ENCODE results near the gene RNF26. TPM values are rescaled to one million over a fixed set of nuclear protein-coding genes. Genes with fewer than 3 reads are reported as not detected.

RNF26 gene
- total RNA-seq, 2 donors from 2014 or later = 5.7 to 9.2 TPM

- intact Hi-C loops (cut with DNase I) = no loop called here
- ATAC-seq (no peak), DNase-seq (no peak)
- Histone ChIP-seq H3K27ac (no peak overlapping the region), H3K27me3 (no peaks in the 10 kb centered on the region), H3K36me3 (replicated peaks in 1 of 2; ENCODE audit: insufficient read depth in 1 of 2, low read depth in 2 of 2) (no peaks in the 10 kb centered on the region), H3K9me3 (no peaks in the 10 kb centered on the region), H3K4me3 (no peak overlapping the region), H3K4me1 (peaks cover 12% of the 10 kb centered on the region)
- no peak for TF ChIP-seq POLR2A (IDR thresholded peaks at IDR 0.05)
- no peak for TF ChIP-seq CTCF (IDR thresholded peaks at IDR 0.05)
- 84 to 88% methylated on average over 9 to 11 of the region's 12 CpGs for WGBS, 2 donors
These were observed 11.4 kb downstream of the RNF26 start for GRCh38 chr11:119345685-119346084.

GRCh38 chr11:119346605-119347004, 12.3 kb downstream of the RNF26 start, which contains the start of gene MFRP:
Gene MFRP (minus strand): TSS chr11:119346705. CDS start chr11:119346513, 192 bp downstream.
- 44 to 48% methylated on average over 6 of the region's 6 CpGs for WGBS, 2 donors
- no peak for DNase-seq

GRCh38 chr11:119347242-119347641, 12.9 kb downstream of the RNF26 start:
- no peaks in the 10 kb centered on the region for H3K27me3 ChIP-seq
- H3K4me3 ChIP-seq = no peak overlapping the region
- TF ChIP-seq POLR2A (IDR thresholded peaks at IDR 0.05) = no peak
- TF ChIP-seq CTCF (IDR thresholded peaks at IDR 0.05) = no peak
- ATAC-seq (peak; percentile 19), DNase-seq (no peak)
- intact Hi-C loops (cut with DNase I) = no loop called here
- no peaks in the 10 kb centered on the region for H3K9me3 ChIP-seq
- H3K36me3 ChIP-seq (replicated peaks in 1 of 2; ENCODE audit: insufficient read depth in 1 of 2, low read depth in 2 of 2) = no peaks in the 10 kb centered on the region
- no peak overlapping the region for H3K27ac ChIP-seq
- no peaks in the 10 kb centered on the region for H3K4me1 ChIP-seq
- 67 to 73% methylated on average over 2 of the region's 2 CpGs for WGBS, 2 donors

More at GRCh38 chr11:119346605-119347004, 12.3 kb downstream of the RNF26 start, which contains the start of gene MFRP:
- Histone ChIP-seq H3K4me3 (no peak within 1 kb of the TSS), H3K27me3 (no peaks in the 10 kb centered on the region), H3K9me3 (no peaks in the 10 kb centered on the region), H3K27ac (no peak within 1 kb of the TSS), H3K4me1 (peaks cover 3% of the 10 kb centered on the region), H3K36me3 (replicated peaks in 1 of 2; ENCODE audit: insufficient read depth in 1 of 2, low read depth in 2 of 2) (no peaks in the 10 kb centered on the region)
- intact Hi-C loops (cut with DNase I) = no loop called here
- ATAC-seq = no peak
- TF ChIP-seq CTCF (IDR thresholded peaks at IDR 0.05) (no peak), POLR2A (IDR thresholded peaks at IDR 0.05) (no peak)

- intact Hi-C loops (cut with DNase I) = no loop called here
- no peak for ATAC-seq
- Histone ChIP-seq H3K27ac (no peak overlapping the region), H3K9me3 (no peaks in the 10 kb centered on the region), H3K36me3 (replicated peaks in 1 of 2; ENCODE audit: insufficient read depth in 1 of 2, low read depth in 2 of 2) (no peaks in the 10 kb centered on the region), H3K4me3 (no peak overlapping the region), H3K27me3 (no peaks in the 10 kb centered on the region), H3K4me1 (peaks cover 5% of the 10 kb centered on the region)
- TF ChIP-seq CTCF (IDR thresholded peaks at IDR 0.05) (no peak), POLR2A (IDR thresholded peaks at IDR 0.05) (no peak)
- WGBS, 2 donors = 79 to 84% methylated on average over 9 to 16 of the region's 16 CpGs
- DNase-seq = no peak
These were observed 13.7 kb downstream of the RNF26 start for GRCh38 chr11:119347940-119348605.

GRCh38 chr11:119350302-119350701, 16.0 kb downstream of the RNF26 start:
- TF ChIP-seq CTCF (IDR thresholded peaks at IDR 0.05) (no peak), POLR2A (IDR thresholded peaks at IDR 0.05) (no peak)
- intact Hi-C loops (cut with DNase I) = no loop called here
- Histone ChIP-seq H3K9me3 (no peaks in the 10 kb centered on the region), H3K27ac (no peak overlapping the region), H3K27me3 (no peaks in the 10 kb centered on the region), H3K36me3 (replicated peaks in 1 of 2; ENCODE audit: insufficient read depth in 1 of 2, low read depth in 2 of 2) (no peaks in the 10 kb centered on the region), H3K4me3 (no peak overlapping the region), H3K4me1 (peaks cover 10% of the 10 kb centered on the region)
- DNase-seq (no peak), ATAC-seq (no peak)
- 82 to 88% methylated on average over 4 to 6 of the region's 6 CpGs for WGBS, 2 donors
